SK-N-MC (cell line): ENCODE measurements around the gene TIMP2.

Source experiments
- EZH2 ChIP-seq: fragments of 200-600 bp; sonication (generic); IDR thresholded peaks from one replicate; pipeline ENCODE4 v1.6.1; 2017; ENCODE audit warnings: antibody characterized with exemption
- POLR2AphosphoS5 ChIP-seq: IDR thresholded peaks from 2 replicates; pipeline ENCODE4 v1.6.1; 2012; ENCODE audit warnings: mild to moderate bottlenecking, low read depth, low read length, borderline replicate concordance

- no peak for TF ChIP-seq EZH2
- TF ChIP-seq POLR2AphosphoS5: no peak
Observed at GRCh38 chr17:78803186-78803845, 121.9 kb downstream of the TIMP2 start.
